ENCODE results near the gene SRCAP.

- no peak for TF ChIP-seq GATA2 (IDR thresholded peaks at IDR 0.05; ENCODE audit: low read depth, low read length)
- TF ChIP-seq GATA3 (IDR thresholded peaks at IDR 0.05; ENCODE audit: low read depth, low read length), result no peak
These were observed 40.1 kb upstream of the SRCAP start for GRCh38 chr16:30658731-30659506.

All from SH-SY5Y (cell line).